OCI-LY1 (cell line): ENCODE measurements around the gene KRT27.

Experiments
- H2AFZ ChIP-seq: fragments of 200-600 bp; sonication (generic), shearing (Covaris generic); 2 replicates; pipeline ENCODE4 v1.6.0; 2014; ENCODE audit warnings: antibody characterized with exemption, mild to moderate bottlenecking, low read length
- H3F3A ChIP-seq: fragments of 200-600 bp; sonication (generic), shearing (Covaris generic); 2 replicates; pipeline ENCODE4 v1.6.0; 2014; ENCODE audit warnings: mild to moderate bottlenecking, antibody characterized with exemption, low read length, moderate library complexity; ENCODE audit not compliant: insufficient read depth
- H3K27ac ChIP-seq: fragments of 200-600 bp; sonication (generic); 2 replicates; pipeline ENCODE4 v1.5.1; 2014; ENCODE audit warnings: low read length, mixed run types, mild to moderate bottlenecking, low read depth; ENCODE audit not compliant: poor library complexity, severe bottlenecking
- H3K27me3 ChIP-seq: fragments of 200-600 bp; sonication (generic); 2 replicates; pipeline ENCODE4 v1.6.0; 2014; ENCODE audit warnings: antibody characterized with exemption, mild to moderate bottlenecking, low read length, moderate library complexity; ENCODE audit not compliant: insufficient read depth
- H3K36me3 ChIP-seq: fragments of 200-600 bp; sonication (generic); 2 replicates; pipeline ENCODE4 v1.6.1; 2014; ENCODE audit warnings: mild to moderate bottlenecking, antibody characterized with exemption, low read length, moderate library complexity, mixed read lengths; ENCODE audit not compliant: insufficient read depth
- H3K4me1 ChIP-seq: fragments of 200-600 bp; sonication (generic); 2 replicates; pipeline ENCODE4 v1.5.1; 2014; ENCODE audit warnings: mild to moderate bottlenecking, low read length, moderate library complexity; ENCODE audit not compliant: insufficient read depth, severe bottlenecking
- H3K4me2 ChIP-seq: fragments of 200-600 bp; sonication (generic), shearing (Covaris generic); 2 replicates; pipeline ENCODE4 v1.6.1; 2014; ENCODE audit warnings: low read length
- H3K4me3 ChIP-seq: fragments of 200-600 bp; sonication (generic); 2 replicates; pipeline ENCODE4 v1.5.1; 2014; ENCODE audit warnings: low read length, low read depth, mild to moderate bottlenecking, mixed read lengths; ENCODE audit not compliant: poor library complexity, severe bottlenecking
- H3K79me2 ChIP-seq: fragments of 200-600 bp; shearing (Covaris generic); 2 replicates; pipeline ENCODE4 v1.6.1; 2016; ENCODE audit warnings: mixed run types, low read length, mixed read lengths; ENCODE audit not compliant: insufficient read depth
- H3K9ac ChIP-seq: fragments of 200-600 bp; sonication (generic), shearing (Covaris generic); 2 replicates; pipeline ENCODE4 v1.6.1; 2014; ENCODE audit warnings: mild to moderate bottlenecking, low read length, mixed read lengths
- H3K9me2 ChIP-seq: fragments of 200-600 bp; sonication (generic), shearing (Covaris generic); 2 replicates; pipeline ENCODE4 v1.6.1; 2014; ENCODE audit warnings: low read depth, mild to moderate bottlenecking, low read length, mixed read lengths
- H3K9me3 ChIP-seq: fragments of 200-600 bp; shearing (Covaris generic); 2 replicates; pipeline ENCODE4 v1.6.1; 2014; ENCODE audit warnings: low read length, mixed read lengths
- H4K20me1 ChIP-seq: fragments of 200-600 bp; sonication (generic), shearing (Covaris generic); 2 replicates; pipeline ENCODE4 v1.6.0; 2016; ENCODE audit warnings: mild to moderate bottlenecking, low read length; ENCODE audit not compliant: insufficient read depth
- CTCF ChIP-seq: fragments of 200-600 bp; sonication (generic), shearing (Covaris generic); IDR thresholded peaks from 2 replicates; pipeline ENCODE4 v1.5.1; 2017; ENCODE audit warnings: mild to moderate bottlenecking, antibody characterized with exemption, low read length, moderate library complexity, mixed read lengths
- EZH2 ChIP-seq: fragments of 200-600 bp; sonication (generic), shearing (Covaris generic); IDR thresholded peaks from 2 replicates; pipeline ENCODE4 v1.8.0; 2017; ENCODE audit warnings: borderline replicate concordance, mixed run types, mild to moderate bottlenecking, antibody characterized with exemption, low read length, moderate library complexity, mixed read lengths

The KRT27 gene

DNA sequence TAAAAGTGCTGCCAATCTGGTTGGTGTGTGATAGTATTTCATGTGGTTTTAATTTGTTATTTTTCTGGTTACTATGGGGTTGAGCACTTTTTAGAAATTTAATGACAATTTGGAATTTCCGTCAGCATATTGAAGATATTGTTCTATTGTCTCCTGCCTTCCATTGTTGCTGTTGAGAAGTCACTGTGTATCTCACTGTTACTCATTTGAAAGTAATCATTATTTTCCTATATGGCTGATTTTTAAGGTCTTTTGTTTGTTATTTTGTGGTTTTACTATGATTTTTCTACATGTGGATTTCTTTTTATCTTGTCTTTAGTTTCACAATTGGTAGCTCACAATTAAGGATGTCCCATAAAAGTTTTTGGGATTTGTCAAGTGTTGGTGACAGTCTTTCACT lies 18.6 kb downstream of the KRT27 start:
- Histone ChIP-seq H3K9ac (no peak overlapping the region), H2AFZ (no peak overlapping the region), H4K20me1 (no peaks in the 10 kb centered on the region), H3K4me2 (no peak overlapping the region), H3K9me3 (peaks cover 11% of the 10 kb centered on the region; the same call in 1 of the 2 replicates), H3K27ac (no peak overlapping the region), H3K79me2 (no peaks in the 10 kb centered on the region), H3F3A (no peaks in the 10 kb centered on the region), H3K36me3 (no peaks in the 10 kb centered on the region; the same call in 1 of the 2 replicates), H3K27me3 (no peaks in the 10 kb centered on the region), H3K9me2 (no peaks in the 10 kb centered on the region), H3K4me1 (no peaks in the 10 kb centered on the region), H3K4me3 (no peak overlapping the region)
- TF ChIP-seq EZH2 (no peak), CTCF (no peak)

DNA sequence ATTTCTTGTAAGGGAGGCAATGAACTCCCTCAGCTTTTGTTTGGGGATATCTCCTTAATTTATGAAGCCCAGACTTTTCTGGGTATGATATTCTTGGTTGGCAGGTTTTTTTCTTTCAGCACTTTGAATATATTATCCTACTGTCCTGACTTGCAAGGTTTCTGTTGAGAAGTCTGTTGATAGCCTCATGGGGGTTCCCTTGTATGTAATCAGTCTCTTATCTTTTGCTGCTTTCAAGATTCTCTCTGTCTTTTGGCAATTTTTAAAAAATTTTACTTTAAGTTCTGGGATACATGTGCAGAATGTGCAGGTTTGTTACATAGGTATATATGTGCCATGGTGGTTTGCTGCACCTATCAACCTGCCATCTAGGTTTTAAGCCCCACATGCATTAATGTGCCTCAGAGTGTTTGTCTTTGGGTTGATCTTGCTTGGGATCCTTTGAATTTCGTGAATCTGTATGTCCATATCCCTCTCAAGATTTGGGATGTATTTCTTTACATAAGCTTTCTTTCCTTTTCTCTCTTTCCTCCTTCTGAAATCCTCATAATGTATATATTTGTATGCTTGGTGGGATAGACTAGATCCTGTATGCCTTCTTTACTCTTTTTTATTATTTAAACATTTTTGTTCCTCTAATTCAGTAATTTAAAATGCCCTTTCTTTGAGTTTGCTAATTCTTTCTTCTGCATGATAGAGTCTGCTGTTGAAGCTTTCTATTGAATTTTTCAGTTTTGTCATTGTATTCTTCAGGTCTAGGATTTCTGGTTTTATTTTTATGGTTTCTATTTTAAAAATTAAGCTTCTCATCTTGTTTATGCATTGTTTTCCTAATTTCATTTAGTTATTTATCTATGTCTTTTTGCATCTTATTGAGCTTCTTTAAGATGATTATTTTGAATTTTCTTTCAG lies 22.0 kb downstream of the KRT27 start:
- H4K20me1 ChIP-seq: no peaks in the 10 kb centered on the region

DNA sequence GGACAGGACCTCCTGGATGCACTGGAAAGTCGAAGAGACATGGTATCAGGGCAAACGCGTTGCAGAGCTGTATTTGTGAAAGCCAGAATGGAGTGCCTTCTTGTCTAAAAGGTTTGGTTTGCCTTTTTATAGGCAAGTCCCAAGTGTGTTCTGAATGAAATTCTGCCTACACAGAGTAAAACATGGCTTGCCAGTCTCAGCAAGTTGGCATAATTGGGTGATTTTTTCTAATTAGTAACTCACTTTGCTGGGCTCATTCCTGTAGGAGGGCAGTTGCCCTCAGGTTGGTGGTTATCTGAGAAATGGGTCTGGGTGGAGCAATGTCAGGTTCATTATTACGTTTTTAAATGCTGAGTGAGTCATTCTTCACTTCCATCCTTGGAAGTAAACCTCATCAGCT lies 27.1 kb downstream of the KRT27 start, which contains the start of gene KRT25:
Gene KRT25 (minus strand): TSS at position 101 of the 400 bp plus-strand sequence. CDS start 60 bp downstream, at position 41.
- no peak for TF ChIP-seq EZH2
- no peak for TF ChIP-seq CTCF
- Histone ChIP-seq H3K9me2 (no peaks in the 10 kb centered on the region), H2AFZ (no peak within 1 kb of the TSS)

More for the DNA sequence above, 22.0 kb downstream of the KRT27 start:
- H3K27ac ChIP-seq: no peak overlapping the region
- H2AFZ ChIP-seq: no peak overlapping the region
- H3K4me2 ChIP-seq: no peak overlapping the region
- TF ChIP-seq EZH2: no peak
- TF ChIP-seq CTCF: no peak
- no peaks in the 10 kb centered on the region for H3K79me2 ChIP-seq
- H3K36me3 ChIP-seq: no peaks in the 10 kb centered on the region; the same call in 1 of the 2 replicates
- H3K9me2 ChIP-seq: no peaks in the 10 kb centered on the region
- H3K9me3 ChIP-seq: peaks cover 11% of the 10 kb centered on the region; the same call in 1 of the 2 replicates
- H3F3A ChIP-seq: no peaks in the 10 kb centered on the region
- no peaks in the 10 kb centered on the region for H3K4me1 ChIP-seq
- no peaks in the 10 kb centered on the region for H3K27me3 ChIP-seq
- H3K9ac ChIP-seq: no peak overlapping the region
- no peak overlapping the region for H3K4me3 ChIP-seq

More for the DNA sequence above, 27.1 kb downstream of the KRT27 start, which contains the start of gene KRT25:
- no peak within 1 kb of the TSS for H3K4me2 ChIP-seq
- no peak within 1 kb of the TSS for H3K9ac ChIP-seq
- no peak within 1 kb of the TSS for H3K27ac ChIP-seq
- H3K9me3 ChIP-seq: peaks cover 3% of the 10 kb centered on the region; the same call in 1 of the 2 replicates
- peaks cover 9% of the 10 kb centered on the region for H3K27me3 ChIP-seq
- H3K4me1 ChIP-seq: no peaks in the 10 kb centered on the region
- H3K79me2 ChIP-seq: no peaks in the 10 kb centered on the region
- H3F3A ChIP-seq: no peaks in the 10 kb centered on the region
- no peaks in the 10 kb centered on the region; the same call in 1 of the 2 replicates for H3K36me3 ChIP-seq
- H3K4me3 ChIP-seq: no peak within 1 kb of the TSS
- H4K20me1 ChIP-seq: no peaks in the 10 kb centered on the region
